CD4-positive, alpha-beta T cell (primary cell): Measurements from ENCODE around the gene DUSP19. TPM values are rescaled to one million over a fixed set of nuclear protein-coding genes. Genes with fewer than 3 reads are reported as not detected.

Source experiments
- ATAC-seq: fragments of 200-7000 bp; cut with Tn5 transposase; one replicate; pipeline ENCODE4 v1.10.0; 2022; ENCODE audit warnings: mild to moderate bottlenecking; ENCODE audit not compliant: poor library complexity
- CTCF ChIA-PET: fragments of 350-600 bp; sonication (Branson Sonifier 250); formaldehyde crosslinking; loops from one replicate; lab custom pipeline; 2021; ENCODE audit warnings: antibody characterized with exemption, inconsistent platforms; lab: Charles Lee
- POLR2A ChIA-PET: fragments of 350-600 bp; sonication (Branson Sonifier 250); formaldehyde crosslinking; loops from one replicate; lab custom pipeline; 2021; ENCODE audit warnings: antibody characterized with exemption, inconsistent platforms; lab: Charles Lee
- DNase-seq, 14 experiments: peaks; one replicate each; pipeline ENCODE4 v3.0.0-alpha.2; 2013 to 2020; ENCODE audit warnings: mixed read lengths in 2 of 14
- H3K27ac ChIP-seq, 2 donors: one replicate each; pipeline versions ENCODE4 v1.5.1 to v1.7.0; 2013; ENCODE audit warnings: low read length in 2 of 2, low read depth in 1 of 2, mild to moderate bottlenecking in 1 of 2
- H3K27me3 ChIP-seq, 2 experiments: 1 replicate in 1 of 2; 2 replicates in 1 of 2; pipeline versions ENCODE4 v1.6.1 to v1.7.0; 2013; ENCODE audit warnings: low read length in 2 of 2, control low read depth in 1 of 2, mild to moderate bottlenecking in 1 of 2, moderate library complexity in 1 of 2; ENCODE audit not compliant: insufficient read depth in 2 of 2, control insufficient read depth in 1 of 2
- H3K36me3 ChIP-seq: one replicate; pipeline ENCODE4 v1.6.1; 2013; ENCODE audit warnings: low read length, control low read depth; ENCODE audit not compliant: insufficient read depth
- H3K4me1 ChIP-seq: one replicate; pipeline ENCODE4 v1.6.1; 2013; ENCODE audit warnings: low read length, control low read depth; ENCODE audit not compliant: insufficient read depth
- H3K4me3 ChIP-seq: one replicate; pipeline ENCODE4 v1.5.1; 2013; ENCODE audit warnings: mild to moderate bottlenecking, low read length, moderate library complexity
- H3K9me3 ChIP-seq, 2 experiments: 1 replicate in 1 of 2; 2 replicates in 1 of 2; pipeline versions ENCODE4 v1.6.1 to v1.7.0; 2013; ENCODE audit warnings: low read length in 2 of 2, mild to moderate bottlenecking in 2 of 2, control low read depth in 1 of 2, moderate library complexity in 1 of 2; ENCODE audit not compliant: control insufficient read depth in 1 of 2, insufficient read depth in 1 of 2
- H3K27ac Mint-ChIP-seq: one replicate; pipeline ENCODE4 v1.8.0; 2020; ENCODE audit warnings: mixed read lengths
- H3K27me3 Mint-ChIP-seq: one replicate; pipeline ENCODE4 v1.8.0; 2021; ENCODE audit warnings: mixed read lengths
- H3K36me3 Mint-ChIP-seq: one replicate; pipeline ENCODE4 v1.8.0; 2021; ENCODE audit warnings: low read depth, mixed read lengths
- H3K4me1 Mint-ChIP-seq: one replicate; pipeline ENCODE4 v1.8.0; 2021; ENCODE audit warnings: low read depth, mixed read lengths
- H3K4me3 Mint-ChIP-seq: one replicate; pipeline ENCODE4 v1.8.0; 2020; ENCODE audit warnings: mild to moderate bottlenecking, mixed read lengths
- H3K9me3 Mint-ChIP-seq: one replicate; pipeline ENCODE4 v1.8.0; 2020; ENCODE audit warnings: mixed read lengths
- CTCF ChIP-seq: fragments of 200-600 bp; IDR thresholded peaks from one replicate; pipeline ENCODE4 v1.8.0; 2022; ENCODE audit warnings: antibody characterized with exemption, mild to moderate bottlenecking
- intact Hi-C, 2 experiments: fragments of 100-400 bp; cut with DNase I in 1 of 2; cut with micrococcal nuclease in 1 of 2; formaldehyde crosslinking; loops; one replicate each; pipeline versions ENCODE4 v1.15.1 to v1.9.0; 2023 to 2025; cut with DNase I, micrococcal nuclease
- total RNA-seq, 174 experiments: library from RNA in 2 of 174; stranded (reverse) in 2 of 174; gene quantifications; one replicate each; pipeline ENCODE4 v1.2.3 and lab custom pipeline; 2021 to 2026

DUSP19 gene
- total RNA-seq, 2 experiments from 2014 or later = 0.14 to 0.50 TPM

DNA sequence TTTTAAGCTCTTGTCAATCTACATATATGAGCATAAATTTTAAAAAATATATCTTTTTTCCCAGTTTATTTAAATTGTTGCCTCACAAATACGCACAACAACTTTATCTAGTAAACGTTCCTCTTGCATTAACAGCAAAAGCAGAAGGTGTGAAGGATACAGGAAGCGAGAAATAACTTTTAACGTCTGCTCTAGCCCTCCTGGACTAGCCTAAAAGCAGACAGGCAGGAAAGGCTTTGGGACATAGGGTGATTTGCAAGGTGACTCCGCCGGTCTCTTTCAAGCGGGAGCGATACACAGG, 434 bp upstream of the DUSP19 start:
- no peak for TF ChIP-seq CTCF
- H3K4me1 Mint-ChIP-seq = peaks cover 13% of the 10 kb centered on the region
- peaks cover 10% of the 10 kb centered on the region for H3K36me3 Mint-ChIP-seq
- Histone ChIP-seq H3K9me3 (no peaks in the 10 kb centered on the region), H3K36me3 (no peaks in the 10 kb centered on the region), H3K4me3 (peak overlapping the region; percentile 76), H3K27me3 (no peaks in the 10 kb centered on the region), H3K4me1 (peaks cover 6% of the 10 kb centered on the region), H3K27ac (no peak overlapping the region)
- POLR2A ChIA-PET = interaction anchor here (0.6 to 3.7 kb wide), 5 partner anchors 9 to 78 kb away, joined by 3 to 21 read pairs (median 4); partner anchors contain the start of gene NUP35
- DNase-seq (peak in 1 of 14 experiments; percentile 5), ATAC-seq (peak; percentile 48)
- H3K27me3 Mint-ChIP-seq = no peaks in the 10 kb centered on the region
- CTCF ChIA-PET = interaction anchor here (1.4 kb wide), 1 partner anchor 39 kb away, joined by 3 read pairs; no protein-coding TSS in a partner anchor
- intact Hi-C loops = loop anchor here (1.0 to 5.0 kb wide), 2 partner anchors 44 to 46 kb away; partner anchors contain the start of gene NUP35 (in 2 of the 2)
- peak overlapping the region; percentile 64 for H3K27ac Mint-ChIP-seq
- H3K4me3 Mint-ChIP-seq = peak overlapping the region; percentile 93
- H3K9me3 Mint-ChIP-seq = no peaks in the 10 kb centered on the region

GRCh38 chr2:183079139-183079775, 710 bp downstream of the DUSP19 start:
- no peak for TF ChIP-seq CTCF
- CTCF ChIA-PET = interaction anchor here (1.0 kb wide), 1 partner anchor 42 kb away, joined by 3 read pairs; no protein-coding TSS in a partner anchor
- H3K27ac Mint-ChIP-seq = peak overlapping the region; percentile 64
- peak; percentile 60 for ATAC-seq
- peaks cover 13% of the 10 kb centered on the region for H3K4me1 Mint-ChIP-seq
- peak in 2 of 14 experiments; percentile 23 for DNase-seq
- POLR2A ChIA-PET = interaction anchor here (0.9 to 3.7 kb wide), 4 partner anchors 9 to 45 kb away, joined by 3 to 21 read pairs (median 4); partner anchors contain the start of gene NUP35
- H3K27ac ChIP-seq = no peak overlapping the region
- peak overlapping the region; percentile 76 for H3K4me3 ChIP-seq
- no peaks in the 10 kb centered on the region for H3K9me3 ChIP-seq
- peaks cover 6% of the 10 kb centered on the region for H3K4me1 ChIP-seq
- H3K36me3 Mint-ChIP-seq = peaks cover 10% of the 10 kb centered on the region
- H3K27me3 ChIP-seq = no peaks in the 10 kb centered on the region
- peak overlapping the region; percentile 93 for H3K4me3 Mint-ChIP-seq
- no peaks in the 10 kb centered on the region for H3K27me3 Mint-ChIP-seq
- intact Hi-C loops = loop anchor here in 1 of 2 experiments (5.0 kb wide), 1 partner anchor 43 kb away; the partner anchor contains the start of gene NUP35
- no peaks in the 10 kb centered on the region for H3K36me3 ChIP-seq
- H3K9me3 Mint-ChIP-seq = no peaks in the 10 kb centered on the region

GRCh38 chr2:183081911-183082310, 3.4 kb downstream of the DUSP19 start:
- Mint-ChIP-seq H3K27ac (no peak overlapping the region), H3K4me3 (no peak overlapping the region), H3K27me3 (no peaks in the 10 kb centered on the region), H3K9me3 (no peaks in the 10 kb centered on the region), H3K36me3 (peaks cover 10% of the 10 kb centered on the region), H3K4me1 (peaks cover 13% of the 10 kb centered on the region)
- ATAC-seq (no peak), DNase-seq (no peak)
- H3K9me3 ChIP-seq = no peaks in the 10 kb centered on the region
- CTCF ChIA-PET = no interaction called here
- H3K4me1 ChIP-seq = peaks cover 6% of the 10 kb centered on the region
- no peak for TF ChIP-seq CTCF
- H3K36me3 ChIP-seq = no peaks in the 10 kb centered on the region
- H3K27me3 ChIP-seq = no peaks in the 10 kb centered on the region
- H3K27ac ChIP-seq = no peak overlapping the region
- POLR2A ChIA-PET = no interaction called here
- intact Hi-C loops = loop anchor here in 1 of 2 experiments (5.0 kb wide), 1 partner anchor 370 kb away; no protein-coding TSS in a partner anchor
- H3K4me3 ChIP-seq = no peak overlapping the region
